ENCODE data around the gene GALNT17.

Gene GALNT17

DNA sequence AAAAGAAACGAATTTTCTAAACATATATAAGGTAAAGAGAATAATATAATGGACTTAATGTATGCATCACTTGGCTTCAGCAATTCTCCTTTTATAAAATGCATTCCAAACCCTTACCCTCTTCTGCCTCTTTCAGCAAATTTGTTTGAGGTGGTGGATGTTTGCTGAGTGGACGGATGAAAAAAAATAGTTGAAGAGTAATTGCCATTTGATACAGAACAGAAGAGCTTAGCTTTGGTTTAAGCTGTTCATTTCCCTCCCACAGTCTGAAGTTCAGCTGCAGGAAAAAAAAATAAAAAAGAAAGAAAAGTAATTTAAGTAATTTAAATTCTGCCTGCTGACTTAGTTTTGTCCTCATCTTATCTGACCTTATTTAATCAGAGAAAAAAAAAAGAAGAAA is 138.6 kb downstream of the GALNT17 start:
- no peak for DNase-seq (ENCODE audit: low spot score)
- in situ Hi-C loops (cut with MboI; ENCODE audit: low sequenced_read_pairs, unreplicated experiment): no loop called here
- TF ChIP-seq, protein P1, sequence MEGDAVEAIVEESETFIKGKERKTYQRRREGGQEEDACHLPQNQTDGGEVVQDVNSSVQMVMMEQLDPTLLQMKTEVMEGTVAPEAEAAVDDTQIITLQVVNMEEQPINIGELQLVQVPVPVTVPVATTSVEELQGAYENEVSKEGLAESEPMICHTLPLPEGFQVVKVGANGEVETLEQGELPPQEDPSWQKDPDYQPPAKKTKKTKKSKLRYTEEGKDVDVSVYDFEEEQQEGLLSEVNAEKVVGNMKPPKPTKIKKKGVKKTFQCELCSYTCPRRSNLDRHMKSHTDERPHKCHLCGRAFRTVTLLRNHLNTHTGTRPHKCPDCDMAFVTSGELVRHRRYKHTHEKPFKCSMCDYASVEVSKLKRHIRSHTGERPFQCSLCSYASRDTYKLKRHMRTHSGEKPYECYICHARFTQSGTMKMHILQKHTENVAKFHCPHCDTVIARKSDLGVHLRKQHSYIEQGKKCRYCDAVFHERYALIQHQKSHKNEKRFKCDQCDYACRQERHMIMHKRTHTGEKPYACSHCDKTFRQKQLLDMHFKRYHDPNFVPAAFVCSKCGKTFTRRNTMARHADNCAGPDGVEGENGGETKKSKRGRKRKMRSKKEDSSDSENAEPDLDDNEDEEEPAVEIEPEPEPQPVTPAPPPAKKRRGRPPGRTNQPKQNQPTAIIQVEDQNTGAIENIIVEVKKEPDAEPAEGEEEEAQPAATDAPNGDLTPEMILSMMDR (IDR thresholded peaks at IDR 0.05; ENCODE audit: borderline replicate concordance, control extremely low read depth, extremely low read depth, insufficient read depth, missing control alignments): no peak

DNA sequence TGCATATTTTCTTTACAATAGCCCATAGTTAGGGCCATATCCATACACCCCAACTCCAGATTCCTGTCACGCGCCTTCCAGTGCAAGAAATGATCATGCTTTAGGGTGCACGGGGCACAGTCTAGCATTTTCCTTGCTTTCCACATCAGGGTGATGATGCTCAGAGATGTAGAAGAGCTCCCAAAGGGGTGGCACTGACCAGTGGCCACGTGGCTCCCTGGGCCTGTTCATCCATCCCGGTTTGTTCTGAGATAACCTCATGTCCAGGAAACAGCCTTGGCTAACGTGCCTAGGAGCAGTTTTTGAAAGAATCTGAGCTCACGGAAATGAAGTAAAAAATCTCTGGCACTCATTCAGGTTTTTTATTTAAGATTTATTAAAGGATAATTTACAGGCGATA is 139.3 kb downstream of the GALNT17 start:
- TF ChIP-seq, protein P1 (IDR thresholded peaks at IDR 0.05; ENCODE audit: borderline replicate concordance, control extremely low read depth, extremely low read depth, insufficient read depth, missing control alignments): no peak
- in situ Hi-C loops (cut with MboI; ENCODE audit: low sequenced_read_pairs, unreplicated experiment): no loop called here
- DNase-seq (ENCODE audit: low spot score): no peak

GRCh38 chr7:71272509-71273490 is 140.9 kb downstream of the GALNT17 start:
- TF ChIP-seq, protein P1 (IDR thresholded peaks at IDR 0.05; ENCODE audit: borderline replicate concordance, control extremely low read depth, extremely low read depth, insufficient read depth, missing control alignments): no peak
- in situ Hi-C loops (cut with MboI; ENCODE audit: low sequenced_read_pairs, unreplicated experiment): no loop called here
- no peak for DNase-seq (ENCODE audit: low spot score)

GRCh38 chr7:71278257-71278656 is 146.3 kb downstream of the GALNT17 start:
- in situ Hi-C loops (cut with MboI; ENCODE audit: low sequenced_read_pairs, unreplicated experiment): no loop called here
- TF ChIP-seq, protein P1 (IDR thresholded peaks at IDR 0.05; ENCODE audit: borderline replicate concordance, control extremely low read depth, extremely low read depth, insufficient read depth, missing control alignments): no peak
- DNase-seq (ENCODE audit: low spot score): no peak

- TF ChIP-seq, protein P1 (IDR thresholded peaks at IDR 0.05; ENCODE audit: borderline replicate concordance, control extremely low read depth, extremely low read depth, insufficient read depth, missing control alignments): no peak
- in situ Hi-C loops (cut with MboI; ENCODE audit: low sequenced_read_pairs, unreplicated experiment): no loop called here
- DNase-seq (ENCODE audit: low spot score): no peak
These were observed 149.3 kb downstream of the GALNT17 start for GRCh38 chr7:71281261-71281660.

DNA sequence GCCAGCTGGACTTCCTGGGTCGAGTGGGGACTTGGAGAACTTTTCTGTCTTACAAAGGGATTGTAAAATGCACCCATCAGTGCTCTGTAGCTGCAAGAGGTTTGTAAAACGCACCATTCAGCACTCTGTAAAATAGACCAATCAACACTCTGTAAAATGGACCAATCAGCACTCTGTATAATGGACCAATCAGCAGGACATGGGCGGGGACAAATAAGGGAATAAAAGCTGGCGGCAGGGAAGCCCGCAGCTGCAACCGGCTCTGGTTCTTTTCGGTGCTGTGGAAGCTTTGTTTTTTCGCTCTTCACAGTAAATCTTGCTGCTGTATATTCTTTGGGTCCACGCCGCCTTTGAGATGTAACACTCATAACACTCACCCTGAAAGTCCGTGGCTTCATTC is 151.9 kb downstream of the GALNT17 start:
- TF ChIP-seq, protein P1 (IDR thresholded peaks at IDR 0.05; ENCODE audit: borderline replicate concordance, control extremely low read depth, extremely low read depth, insufficient read depth, missing control alignments): no peak
- DNase-seq (ENCODE audit: low spot score): no peak
- in situ Hi-C loops (cut with MboI; ENCODE audit: low sequenced_read_pairs, unreplicated experiment): no loop called here
